HepG2 (cell line): ENCODE data around the gene FAM124B. TPM values are rescaled to one million over a fixed set of nuclear protein-coding genes. Genes with fewer than 3 reads are reported as not detected.

ENCODE experiments used
- ATAC-seq: fragments of 200-7000 bp; cut with Tn5 transposase; 3 replicates; pipeline ENCODE4 v1.9.1; 2020; ENCODE audit warnings: mild to moderate bottlenecking, moderate library complexity
- BruUV-seq: library from RNA; stranded (reverse); fragments of 400-500 nt; replicated peaks from 2 replicates; lab custom pipeline; 2021; lab: Mats Ljungman, UMichigan
- CTCF ChIA-PET: fragments of 300-600 bp; formaldehyde crosslinking; extraction: SDS; loops from one replicate; lab custom pipeline; 2021; ENCODE audit warnings: low total read pairs, inconsistent platforms, low intra/inter-chr PET ratio; lab: Yijun Ruan, JAX
- POLR2A ChIA-PET: fragments of 350-600 bp; sonication (Branson Sonifier 250); formaldehyde crosslinking; loops from one replicate; lab custom pipeline; 2020; ENCODE audit warnings: antibody characterized with exemption, inconsistent platforms; lab: Yijun Ruan, JAX
- DNase-seq: peaks from one replicate; pipeline ENCODE4 v3.0.0-alpha.2; 2015; ENCODE audit warnings: low spot score
- FAIRE-seq: peaks from 3 replicates; lab custom pipeline; 2011; peaks lifted over from hg19 to GRCh38; lab: Jason Lieb, UNC
- H2AFZ ChIP-seq: one replicate; pipeline ENCODE4 v1.6.1; 2011; ENCODE audit warnings: low read length, inconsistent platforms
- H3K27ac ChIP-seq: fragments of 300-600 bp; 3 replicates; pipeline ENCODE4 v1.8.0; 2011; ENCODE audit warnings: mixed run types, mild to moderate bottlenecking, mixed read lengths, low read length, inconsistent platforms; ENCODE audit not compliant: insufficient read depth; ENCODE audit errors: extremely low read length
- H3K27me3 ChIP-seq, 2 experiments: fragments of 200-600 bp in 1 of 2; 2 replicates in 1 of 2; 3 replicates in 1 of 2; pipeline versions ENCODE4 v1.6.0 to v1.8.0; 2011; ENCODE audit warnings: low read length in 2 of 2, mild to moderate bottlenecking in 2 of 2, moderate library complexity in 2 of 2, inconsistent platforms in 1 of 2; ENCODE audit not compliant: insufficient read depth in 2 of 2, control insufficient read depth in 1 of 2
- H3K36me3 ChIP-seq, 2 experiments: fragments of 200-600 bp in 1 of 2; replicated peaks in 1 of 2; 2 replicates in 1 of 2; 3 replicates in 1 of 2; pipeline versions ENCODE4 v1.5.1 to v1.8.0; 2011; ENCODE audit warnings: low read length in 2 of 2, inconsistent platforms in 1 of 2; ENCODE audit not compliant: insufficient read depth in 2 of 2, control insufficient read depth in 1 of 2
- H3K4me1 ChIP-seq: 2 replicates; pipeline ENCODE4 v1.5.1; 2012; ENCODE audit warnings: low read length, inconsistent platforms; ENCODE audit not compliant: insufficient read depth
- H3K4me2 ChIP-seq: 2 replicates; pipeline ENCODE4 v1.6.0; 2011; ENCODE audit warnings: low read depth, low read length, inconsistent platforms
- H3K4me3 ChIP-seq, 3 experiments: fragments of 200-600 bp in 1 of 3; sonication (generic), shearing (Covaris generic) in 1 of 3; replicated peaks in 1 of 3; 2 replicates each; pipeline ENCODE4 v1.5.1; 2011 to 2016; ENCODE audit warnings: low read length in 3 of 3, inconsistent platforms in 2 of 3, low read depth in 2 of 3, mild to moderate bottlenecking in 2 of 3, control low read depth in 1 of 3, mixed read lengths in 1 of 3; ENCODE audit not compliant: insufficient read depth in 1 of 3
- H3K79me2 ChIP-seq: one replicate; pipeline ENCODE4 v1.6.1; 2011; ENCODE audit warnings: low read length, inconsistent platforms; ENCODE audit not compliant: insufficient read depth
- H3K9ac ChIP-seq: 2 replicates; pipeline ENCODE4 v1.6.0; 2011; ENCODE audit warnings: mild to moderate bottlenecking, low read depth, low read length, inconsistent platforms; ENCODE audit not compliant: insufficient read depth
- H3K9me3 ChIP-seq: 2 replicates; pipeline ENCODE4 v1.5.1; 2012; ENCODE audit warnings: mild to moderate bottlenecking, low read length
- H4K20me1 ChIP-seq: 2 replicates; pipeline ENCODE4 v1.6.0; 2011; ENCODE audit warnings: inconsistent platforms, mild to moderate bottlenecking, low read length, moderate library complexity; ENCODE audit not compliant: insufficient read depth
- ATRX ChIP-seq: sonication (generic); formaldehyde crosslinking; IDR thresholded peaks from 2 replicates; pipeline ENCODE4 v1.4.0; 2020; ENCODE audit warnings: missing genetic modification reagents, borderline replicate concordance
- KLF6 ChIP-seq: IDR thresholded peaks from 2 replicates; pipeline ENCODE4 v1.8.0; 2016; ENCODE audit warnings: missing biosample characterization, missing genetic modification reagents
- MZF1 ChIP-seq: sonication (generic); formaldehyde crosslinking; IDR thresholded peaks from 2 replicates; pipeline ENCODE4 v1.8.1; 2023; ENCODE audit warnings: mild to moderate bottlenecking, missing genetic modification reagents, borderline replicate concordance
- PCBP1 ChIP-seq: fragments of 200-400 bp; formaldehyde crosslinking; IDR thresholded peaks from 2 replicates; pipeline ENCODE4 v1.6.1; 2017; ENCODE audit warnings: mild to moderate bottlenecking, low read depth, low read length, borderline replicate concordance
- POLR2AphosphoS2 ChIP-seq: IDR thresholded peaks from 2 replicates; pipeline ENCODE4 v1.6.1; 2011; ENCODE audit warnings: low read depth, low read length, improper control_type of control experiment
- REXO4 ChIP-seq: sonication (generic); formaldehyde crosslinking; IDR thresholded peaks from 2 replicates; pipeline ENCODE4 v1.8.0; 2022; ENCODE audit warnings: missing genetic modification reagents, mild to moderate bottlenecking, borderline replicate concordance
- TRIM24 ChIP-seq: sonication (generic); formaldehyde crosslinking; IDR thresholded peaks from 2 replicates; pipeline ENCODE4 v1.8.0; 2022; ENCODE audit warnings: mild to moderate bottlenecking, missing genetic modification reagents
- ZC3H4 ChIP-seq: sonication (generic); formaldehyde crosslinking; IDR thresholded peaks from 2 replicates; pipeline ENCODE4 v1.4.0; 2020; ENCODE audit warnings: missing genetic modification reagents, borderline replicate concordance
- ZFP41 ChIP-seq: sonication (generic); formaldehyde crosslinking; IDR thresholded peaks from 2 replicates; pipeline ENCODE4 v1.4.0; 2020; ENCODE audit warnings: mild to moderate bottlenecking, missing genetic modification reagents, borderline replicate concordance
- ZNF460 ChIP-seq: sonication (generic); formaldehyde crosslinking; IDR thresholded peaks from 2 replicates; pipeline ENCODE4 v1.5.1; 2020; ENCODE audit warnings: missing genetic modification reagents, mild to moderate bottlenecking, borderline replicate concordance
- WGBS: methylation state at CpG from one replicate; pipeline ENCODE4 v1.1.6; 2017; ENCODE audit warnings: low lambda C conversion rate; 5-methylcytosine and 5-hydroxymethylcytosine counted together
- in situ Hi-C: cut with HindIII; loops from 2 replicates; pipeline ENCODE4 v1.10.0; 2017; ENCODE audit warnings: low pct_unique_long_range_greater_than_20kb; ENCODE audit not compliant: extremely low pct_ligation_motif_present
- intact Hi-C: fragments of 100-400 bp; cut with micrococcal nuclease; formaldehyde crosslinking; loops from one replicate; pipeline ENCODE4 v1.10.0; 2022; ENCODE audit not compliant: unreplicated experiment
- polyA plus RNA-seq, 8 experiments: library from polyadenylated mRNA; depleted of rRNA in 3 of 8; stranded (reverse) in 7 of 8; unstranded in 1 of 8; fragments of >200 nt; fragmentation: Illumina TruSeq in 4 of 8; extraction: Trizol in 4 of 8; gene quantifications; 2 replicates each; pipeline versions ENCODE4 v1.2.1 to v1.2.3, GENCODE V29; 2011 to 2016; ENCODE audit warnings: low read depth in 4 of 8, missing spikeins in 1 of 8, mixed read lengths in 1 of 8; ENCODE audit not compliant: insufficient read depth in 1 of 8
- total RNA-seq, 5 experiments: library from RNA; depleted of rRNA; stranded (reverse); fragments of >200 nt; fragmentation: Illumina TruSeq; extraction: Trizol; gene quantifications; 2 replicates each; pipeline ENCODE4 v1.2.3, GENCODE V29; 2016; ENCODE audit warnings: low read depth in 1 of 5
- TF ChIP-seq, protein P1 (sequence below): sonication (generic); formaldehyde crosslinking; IDR thresholded peaks from 2 replicates; pipeline ENCODE4 v1.4.0; 2020; ENCODE audit warnings: missing genetic modification reagents, borderline replicate concordance
- TF ChIP-seq, protein P2 (sequence below): sonication (generic); formaldehyde crosslinking; IDR thresholded peaks from 2 replicates; pipeline ENCODE4 v1.4.0; 2020; ENCODE audit warnings: missing genetic modification reagents, borderline replicate concordance
- TF ChIP-seq, protein P3 (sequence below): sonication (generic); formaldehyde crosslinking; IDR thresholded peaks from 2 replicates; pipeline ENCODE4 v1.4.0; 2020; ENCODE audit warnings: missing genetic modification reagents

FAM124B gene
- total and polyA plus RNA-seq, 2 of the 13 experiments (the other 11 are each of a cell fraction or from before 2014, with no cell fraction given): not detected

DNA sequence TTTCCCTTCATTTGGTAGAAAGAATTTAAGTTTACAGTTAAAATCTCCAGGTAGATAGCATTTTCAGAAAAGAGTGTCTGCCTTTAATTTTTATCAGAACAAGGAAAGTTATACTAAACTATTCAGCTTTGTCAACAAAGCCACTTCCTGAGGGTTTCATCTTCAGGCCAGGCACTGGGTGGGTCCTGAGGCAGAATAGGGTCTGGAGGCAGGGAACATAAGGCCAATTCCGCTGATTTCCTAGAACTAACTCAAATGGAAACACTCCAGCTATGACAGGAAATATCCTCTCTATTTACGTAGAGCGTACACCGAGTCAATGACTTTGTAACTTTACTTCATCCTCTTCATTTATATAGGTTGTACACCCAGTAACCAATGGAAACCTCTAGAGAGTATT lies 32.7 kb upstream of the FAM124B start:
- Histone ChIP-seq H3K4me2 (peak overlapping the region; percentile 13; the same call in 1 of the 2 replicates), H3K4me3 (no peak overlapping the region), H3K9me3 (no peaks in the 10 kb centered on the region), H3K9ac (no peak overlapping the region), H3K79me2 (no peaks in the 10 kb centered on the region), H3K27ac (no peak overlapping the region), H4K20me1 (no peaks in the 10 kb centered on the region), H3K36me3 (no peaks in the 10 kb centered on the region), H3K4me1 (no peaks in the 10 kb centered on the region), H2AFZ (peak overlapping the region; percentile 4), H3K27me3 (no peaks in the 10 kb centered on the region; a peak in 1 of 5 replicates)
- intact Hi-C loops (no loop called here), in situ Hi-C loops (no loop called here)
- ATAC-seq: no peak
- FAIRE-seq: no peak
- BruUV-seq: no TSS peak
- POLR2A ChIA-PET: no interaction called here
- 54% methylated on average over 4 of the region's 4 CpGs for WGBS
- no peak for DNase-seq
- CTCF ChIA-PET: no interaction called here
- TF ChIP-seq, protein P1, sequence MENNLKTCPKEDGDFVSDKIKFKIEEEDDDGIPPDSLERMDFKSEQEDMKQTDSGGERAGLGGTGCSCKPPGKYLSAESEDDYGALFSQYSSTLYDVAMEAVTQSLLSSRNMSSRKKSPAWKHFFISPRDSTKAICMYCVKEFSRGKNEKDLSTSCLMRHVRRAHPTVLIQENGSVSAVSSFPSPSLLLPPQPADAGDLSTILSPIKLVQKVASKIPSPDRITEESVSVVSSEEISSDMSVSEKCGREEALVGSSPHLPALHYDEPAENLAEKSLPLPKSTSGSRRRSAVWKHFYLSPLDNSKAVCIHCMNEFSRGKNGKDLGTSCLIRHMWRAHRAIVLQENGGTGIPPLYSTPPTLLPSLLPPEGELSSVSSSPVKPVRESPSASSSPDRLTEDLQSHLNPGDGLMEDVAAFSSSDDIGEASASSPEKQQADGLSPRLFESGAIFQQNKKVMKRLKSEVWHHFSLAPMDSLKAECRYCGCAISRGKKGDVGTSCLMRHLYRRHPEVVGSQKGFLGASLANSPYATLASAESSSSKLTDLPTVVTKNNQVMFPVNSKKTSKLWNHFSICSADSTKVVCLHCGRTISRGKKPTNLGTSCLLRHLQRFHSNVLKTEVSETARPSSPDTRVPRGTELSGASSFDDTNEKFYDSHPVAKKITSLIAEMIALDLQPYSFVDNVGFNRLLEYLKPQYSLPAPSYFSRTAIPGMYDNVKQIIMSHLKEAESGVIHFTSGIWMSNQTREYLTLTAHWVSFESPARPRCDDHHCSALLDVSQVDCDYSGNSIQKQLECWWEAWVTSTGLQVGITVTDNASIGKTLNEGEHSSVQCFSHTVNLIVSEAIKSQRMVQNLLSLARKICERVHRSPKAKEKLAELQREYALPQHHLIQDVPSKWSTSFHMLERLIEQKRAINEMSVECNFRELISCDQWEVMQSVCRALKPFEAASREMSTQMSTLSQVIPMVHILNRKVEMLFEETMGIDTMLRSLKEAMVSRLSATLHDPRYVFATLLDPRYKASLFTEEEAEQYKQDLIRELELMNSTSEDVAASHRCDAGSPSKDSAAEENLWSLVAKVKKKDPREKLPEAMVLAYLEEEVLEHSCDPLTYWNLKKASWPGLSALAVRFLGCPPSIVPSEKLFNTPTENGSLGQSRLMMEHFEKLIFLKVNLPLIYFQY (CRISPR knock-in tag): no peak
- no peak for TF ChIP-seq TRIM24 (CRISPR knock-in tag)
- no peak for TF ChIP-seq ZFP41
- no peak for TF ChIP-seq ZNF460
- TF ChIP-seq REXO4: no peak
- TF ChIP-seq, protein P2, sequence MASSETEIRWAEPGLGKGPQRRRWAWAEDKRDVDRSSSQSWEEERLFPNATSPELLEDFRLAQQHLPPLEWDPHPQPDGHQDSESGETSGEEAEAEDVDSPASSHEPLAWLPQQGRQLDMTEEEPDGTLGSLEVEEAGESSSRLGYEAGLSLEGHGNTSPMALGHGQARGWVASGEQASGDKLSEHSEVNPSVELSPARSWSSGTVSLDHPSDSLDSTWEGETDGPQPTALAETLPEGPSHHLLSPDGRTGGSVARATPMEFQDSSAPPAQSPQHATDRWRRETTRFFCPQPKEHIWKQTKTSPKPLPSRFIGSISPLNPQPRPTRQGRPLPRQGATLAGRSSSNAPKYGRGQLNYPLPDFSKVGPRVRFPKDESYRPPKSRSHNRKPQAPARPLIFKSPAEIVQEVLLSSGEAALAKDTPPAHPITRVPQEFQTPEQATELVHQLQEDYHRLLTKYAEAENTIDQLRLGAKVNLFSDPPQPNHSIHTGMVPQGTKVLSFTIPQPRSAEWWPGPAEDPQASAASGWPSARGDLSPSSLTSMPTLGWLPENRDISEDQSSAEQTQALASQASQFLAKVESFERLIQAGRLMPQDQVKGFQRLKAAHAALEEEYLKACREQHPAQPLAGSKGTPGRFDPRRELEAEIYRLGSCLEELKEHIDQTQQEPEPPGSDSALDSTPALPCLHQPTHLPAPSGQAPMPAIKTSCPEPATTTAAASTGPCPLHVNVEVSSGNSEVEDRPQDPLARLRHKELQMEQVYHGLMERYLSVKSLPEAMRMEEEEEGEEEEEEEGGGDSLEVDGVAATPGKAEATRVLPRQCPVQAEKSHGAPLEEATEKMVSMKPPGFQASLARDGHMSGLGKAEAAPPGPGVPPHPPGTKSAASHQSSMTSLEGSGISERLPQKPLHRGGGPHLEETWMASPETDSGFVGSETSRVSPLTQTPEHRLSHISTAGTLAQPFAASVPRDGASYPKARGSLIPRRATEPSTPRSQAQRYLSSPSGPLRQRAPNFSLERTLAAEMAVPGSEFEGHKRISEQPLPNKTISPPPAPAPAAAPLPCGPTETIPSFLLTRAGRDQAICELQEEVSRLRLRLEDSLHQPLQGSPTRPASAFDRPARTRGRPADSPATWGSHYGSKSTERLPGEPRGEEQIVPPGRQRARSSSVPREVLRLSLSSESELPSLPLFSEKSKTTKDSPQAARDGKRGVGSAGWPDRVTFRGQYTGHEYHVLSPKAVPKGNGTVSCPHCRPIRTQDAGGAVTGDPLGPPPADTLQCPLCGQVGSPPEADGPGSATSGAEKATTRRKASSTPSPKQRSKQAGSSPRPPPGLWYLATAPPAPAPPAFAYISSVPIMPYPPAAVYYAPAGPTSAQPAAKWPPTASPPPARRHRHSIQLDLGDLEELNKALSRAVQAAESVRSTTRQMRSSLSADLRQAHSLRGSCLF: no peak
- no peak for TF ChIP-seq POLR2AphosphoS2
- TF ChIP-seq, protein P3, sequence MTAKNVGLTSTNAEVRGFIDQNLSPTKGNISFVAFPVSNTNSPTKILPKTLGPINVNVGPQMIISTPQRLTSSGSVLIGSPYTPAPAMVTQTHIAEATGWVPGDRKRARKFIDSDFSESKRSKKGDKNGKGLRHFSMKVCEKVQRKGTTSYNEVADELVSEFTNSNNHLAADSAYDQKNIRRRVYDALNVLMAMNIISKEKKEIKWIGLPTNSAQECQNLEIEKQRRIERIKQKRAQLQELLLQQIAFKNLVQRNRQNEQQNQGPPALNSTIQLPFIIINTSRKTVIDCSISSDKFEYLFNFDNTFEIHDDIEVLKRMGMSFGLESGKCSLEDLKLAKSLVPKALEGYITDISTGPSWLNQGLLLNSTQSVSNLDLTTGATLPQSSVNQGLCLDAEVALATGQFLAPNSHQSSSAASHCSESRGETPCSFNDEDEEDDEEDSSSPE (CRISPR knock-in tag): no peak
- TF ChIP-seq PCBP1: no peak
- no peak for TF ChIP-seq ATRX (CRISPR knock-in tag)
- no peak for TF ChIP-seq KLF6 (CRISPR knock-in tag)
- TF ChIP-seq ZC3H4 (CRISPR knock-in tag): no peak
- no peak for TF ChIP-seq MZF1 (CRISPR knock-in tag)
